HEK293T (cell line): Measurements from ENCODE around the gene PTGES3.

ENCODE experiments used
- ARNT ChIP-seq: fragments of 450-650 bp; IDR thresholded peaks from 2 replicates; pipeline ENCODE4 v1.6.1; 2017; ENCODE audit warnings: mild to moderate bottlenecking
- BHLHE40 ChIP-seq: fragments of 450-650 bp; IDR thresholded peaks from 2 replicates; pipeline ENCODE4 v1.6.1; 2016; ENCODE audit warnings: mild to moderate bottlenecking, moderate library complexity, borderline replicate concordance
- CTBP1 ChIP-seq: fragments of 450-650 bp; IDR thresholded peaks from 2 replicates; pipeline ENCODE4 v1.6.1; 2016; ENCODE audit warnings: borderline replicate concordance
- ELF4 ChIP-seq: fragments of 450-650 bp; IDR thresholded peaks from 2 replicates; pipeline ENCODE4 v1.6.1; 2017; ENCODE audit warnings: antibody characterized with exemption
- FOXA1 ChIP-seq: fragments of 450-650 bp; IDR thresholded peaks from 2 replicates; pipeline ENCODE4 v1.6.1; 2016; ENCODE audit warnings: mild to moderate bottlenecking
- FOXM1 ChIP-seq: fragments of 450-650 bp; IDR thresholded peaks from 2 replicates; pipeline ENCODE4 v1.6.1; 2017; ENCODE audit warnings: mild to moderate bottlenecking, borderline replicate concordance
- HDGF ChIP-seq: fragments of 450-650 bp; IDR thresholded peaks from 2 replicates; pipeline ENCODE4 v1.6.1; 2017; ENCODE audit warnings: antibody characterized with exemption, borderline replicate concordance
- L3MBTL2 ChIP-seq: fragments of 450-650 bp; conservative IDR thresholded peaks from 2 replicates; pipeline ENCODE4 v1.6.1; 2016; ENCODE audit warnings: mild to moderate bottlenecking
- LEF1 ChIP-seq: fragments of 450-650 bp; IDR thresholded peaks from 2 replicates; pipeline ENCODE4 v1.6.1; 2017; ENCODE audit warnings: mild to moderate bottlenecking, borderline replicate concordance
- SP1 ChIP-seq: fragments of 450-650 bp; IDR thresholded peaks from 2 replicates; pipeline ENCODE4 v1.6.1; 2017
- SUZ12 ChIP-seq: fragments of 450-650 bp; IDR thresholded peaks from 2 replicates; pipeline ENCODE4 v1.6.1; 2016; ENCODE audit warnings: mild to moderate bottlenecking
- TARDBP ChIP-seq: fragments of 450-650 bp; IDR thresholded peaks from 2 replicates; pipeline ENCODE4 v1.6.1; 2016
- ZNF384 ChIP-seq: fragments of 450-650 bp; IDR thresholded peaks from 2 replicates; pipeline ENCODE4 v1.6.1; 2016
- TF ChIP-seq, protein P1 (sequence below): fragments of 450-650 bp; IDR thresholded peaks from 2 replicates; pipeline ENCODE4 v1.6.1; 2016

- TF ChIP-seq CTBP1 (no peak), FOXA1 (no peak), ARNT (no peak), TARDBP (no peak), FOXM1 (no peak), ZNF384 (no peak), SP1 (no peak), ELF4 (no peak), SUZ12 (no peak), HDGF (no peak), L3MBTL2 (0 out of 2 replicates have a peak, but pooled peaks have one; percentile 22), BHLHE40 (no peak), LEF1 (no peak)
- TF ChIP-seq, protein P1, sequence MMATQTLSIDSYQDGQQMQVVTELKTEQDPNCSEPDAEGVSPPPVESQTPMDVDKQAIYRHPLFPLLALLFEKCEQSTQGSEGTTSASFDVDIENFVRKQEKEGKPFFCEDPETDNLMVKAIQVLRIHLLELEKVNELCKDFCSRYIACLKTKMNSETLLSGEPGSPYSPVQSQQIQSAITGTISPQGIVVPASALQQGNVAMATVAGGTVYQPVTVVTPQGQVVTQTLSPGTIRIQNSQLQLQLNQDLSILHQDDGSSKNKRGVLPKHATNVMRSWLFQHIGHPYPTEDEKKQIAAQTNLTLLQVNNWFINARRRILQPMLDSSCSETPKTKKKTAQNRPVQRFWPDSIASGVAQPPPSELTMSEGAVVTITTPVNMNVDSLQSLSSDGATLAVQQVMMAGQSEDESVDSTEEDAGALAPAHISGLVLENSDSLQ, result no peak
Measured at GRCh38 chr12:56687223-56688128, 608 bp downstream of the PTGES3 start.
